PC-9 (cell line): ENCODE results near the gene KLC1. TPM values are rescaled to one million over a fixed set of nuclear protein-coding genes. Genes with fewer than 3 reads are reported as not detected.

Experiments
- BruUV-seq: library from RNA; stranded (reverse); fragments of 400-500 nt; replicated peaks from 2 replicates; lab custom pipeline; 2021; lab: Mats Ljungman, UMichigan
- CTCF ChIA-PET: fragments of 300-600 bp; sonication (Branson Sonifier 250); formaldehyde crosslinking; loops from one replicate; lab custom pipeline; 2022; ENCODE audit warnings: antibody characterized with exemption; lab: Charles Lee
- POLR2A ChIA-PET: fragments of 300-600 bp; sonication (Branson Sonifier 250); formaldehyde crosslinking; loops from one replicate; lab custom pipeline; 2022; ENCODE audit warnings: antibody characterized with exemption; ENCODE audit not compliant: unreplicated experiment; lab: Charles Lee
- DNase-seq, 2 experiments: peaks; one replicate each; pipeline versions ENCODE4 v3.0.0 to v3.0.0-alpha.2; 2015 to 2022; ENCODE audit warnings: mixed read lengths in 1 of 2
- H2AFZ ChIP-seq: fragments of 200-600 bp; sonication (generic); 2 replicates; pipeline ENCODE4 v1.8.1; 2017; ENCODE audit warnings: antibody characterized with exemption
- H3F3A ChIP-seq: fragments of 200-600 bp; sonication (generic); 2 replicates; pipeline ENCODE4 v1.8.1; 2017; ENCODE audit warnings: antibody characterized with exemption, mild to moderate bottlenecking, low read depth; ENCODE audit not compliant: insufficient read depth
- H3K27ac ChIP-seq: fragments of 200-600 bp; sonication (generic); 2 replicates; pipeline ENCODE4 v1.6.1; 2016; ENCODE audit warnings: mixed run types
- H3K27me3 ChIP-seq: fragments of 200-600 bp; sonication (generic); 2 replicates; pipeline ENCODE4 v1.6.1; 2016; ENCODE audit warnings: low read depth, mixed run types; ENCODE audit not compliant: insufficient read depth
- H3K36me3 ChIP-seq: fragments of 200-600 bp; sonication (generic); 2 replicates; pipeline ENCODE4 v1.6.1; 2016; ENCODE audit warnings: low read depth, mixed run types
- H3K4me1 ChIP-seq: fragments of 200-600 bp; sonication (generic); replicated peaks from 2 replicates; pipeline ENCODE4 v1.6.1; 2016; ENCODE audit warnings: mixed run types; ENCODE audit not compliant: insufficient read depth
- H3K4me2 ChIP-seq: fragments of 200-600 bp; sonication (generic); 2 replicates; pipeline ENCODE4 v1.6.1; 2017; ENCODE audit warnings: mixed run types
- H3K4me3 ChIP-seq: fragments of 200-600 bp; sonication (generic); 2 replicates; pipeline ENCODE4 v1.6.1; 2016; ENCODE audit warnings: mixed run types
- H3K79me2 ChIP-seq: fragments of 200-600 bp; sonication (generic); 2 replicates; pipeline ENCODE4 v1.6.1; 2017; ENCODE audit warnings: low read depth, mixed run types
- H3K9me2 ChIP-seq: fragments of 200-600 bp; sonication (generic); 2 replicates; pipeline ENCODE4 v1.8.1; 2017; ENCODE audit warnings: mild to moderate bottlenecking; ENCODE audit not compliant: insufficient read depth
- H3K9me3 ChIP-seq: fragments of 200-600 bp; sonication (generic); 2 replicates; pipeline ENCODE4 v1.8.1; 2016; ENCODE audit warnings: low read depth; ENCODE audit not compliant: insufficient read depth
- H4K20me1 ChIP-seq: fragments of 200-600 bp; sonication (generic); 2 replicates; pipeline ENCODE4 v1.8.1; 2017; ENCODE audit not compliant: insufficient read depth
- CTCF ChIP-seq: fragments of 200-600 bp; sonication (generic); conservative IDR thresholded peaks from 2 replicates; pipeline ENCODE4 v1.6.1; 2017; ENCODE audit warnings: mixed run types, antibody characterized with exemption, mild to moderate bottlenecking, moderate library complexity
- EZH2 ChIP-seq: fragments of 200-600 bp; sonication (generic); IDR thresholded peaks from 2 replicates; pipeline ENCODE4 v1.8.0; 2017; ENCODE audit warnings: antibody characterized with exemption, low read depth
- intact Hi-C: fragments of 100-400 bp; cut with micrococcal nuclease; formaldehyde crosslinking; loops from one replicate; pipeline ENCODE4 v1.10.0; 2022; ENCODE audit not compliant: unreplicated experiment
- total RNA-seq: library from RNA; stranded (reverse); gene quantifications from 2 replicates; pipeline ENCODE4 v1.2.3, GENCODE V29; 2021

Gene KLC1
- total RNA-seq, 1 experiment from 2014 or later, result 254 TPM

GRCh38 chr14:103646189-103646588 is 17.2 kb downstream of the KLC1 start:
- peaks cover 96% of the 10 kb centered on the region for H4K20me1 ChIP-seq
- H3K9me3 ChIP-seq, result no peaks in the 10 kb centered on the region
- no peak overlapping the region for H3K4me3 ChIP-seq
- POLR2A ChIA-PET, result no interaction called here
- CTCF ChIA-PET, result no interaction called here
- H3K9me2 ChIP-seq, result no peaks in the 10 kb centered on the region
- H2AFZ ChIP-seq, result no peak overlapping the region
- H3K36me3 ChIP-seq, result no peaks in the 10 kb centered on the region; the same call in 1 of the 2 replicates
- H3K27ac ChIP-seq, result no peak overlapping the region
- no peaks in the 10 kb centered on the region for H3K4me1 ChIP-seq
- TF ChIP-seq CTCF (no peak), EZH2 (no peak)
- no TSS peak for BruUV-seq
- no peak overlapping the region for H3K4me2 ChIP-seq
- intact Hi-C loops, result no loop called here
- no peaks in the 10 kb centered on the region for H3K27me3 ChIP-seq
- peaks cover 23% of the 10 kb centered on the region; the same call in 1 of the 2 replicates for H3F3A ChIP-seq
- no peak for DNase-seq
- peaks cover 99% of the 10 kb centered on the region for H3K79me2 ChIP-seq

DNA sequence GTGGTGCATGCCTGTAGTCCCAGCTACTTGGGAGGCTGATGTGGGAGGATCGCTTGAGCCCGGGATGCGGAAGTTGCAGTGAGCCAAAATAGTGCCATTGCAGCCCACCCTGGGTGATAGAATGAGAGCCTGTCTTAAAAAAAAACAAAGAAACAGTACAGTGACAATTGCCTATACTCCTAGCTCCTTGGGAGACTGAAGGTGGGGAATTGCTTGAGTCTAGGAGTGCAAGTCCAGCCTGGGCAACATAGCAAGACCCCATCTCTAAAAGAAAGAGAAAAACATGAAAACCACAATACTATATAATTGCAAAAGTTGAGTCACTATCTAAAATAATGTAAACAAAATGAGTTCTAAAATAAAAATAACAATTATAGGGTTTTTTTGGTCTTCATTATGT is 20.0 kb downstream of the KLC1 start:
- no peak overlapping the region for H3K27ac ChIP-seq
- ChIA-PET CTCF (no interaction called here), POLR2A (no interaction called here)
- no peak for DNase-seq
- H3K9me3 ChIP-seq, result no peaks in the 10 kb centered on the region
- no peaks in the 10 kb centered on the region for H3K27me3 ChIP-seq
- peaks cover 36% of the 10 kb centered on the region; the same call in 1 of the 2 replicates for H3F3A ChIP-seq
- TF ChIP-seq EZH2 (no peak), CTCF (no peak)
- H3K4me2 ChIP-seq, result no peak overlapping the region
- H4K20me1 ChIP-seq, result peaks cover 98% of the 10 kb centered on the region
- no peaks in the 10 kb centered on the region for H3K9me2 ChIP-seq
- peaks cover 99% of the 10 kb centered on the region for H3K79me2 ChIP-seq
- H3K4me3 ChIP-seq, result no peak overlapping the region
- no peaks in the 10 kb centered on the region for H3K4me1 ChIP-seq
- H2AFZ ChIP-seq, result no peak overlapping the region
- intact Hi-C loops, result no loop called here
- H3K36me3 ChIP-seq, result no peaks in the 10 kb centered on the region; the same call in 1 of the 2 replicates
- BruUV-seq, result no TSS peak

- Histone ChIP-seq H3K4me3 (no peak overlapping the region), H3F3A (peaks cover 43% of the 10 kb centered on the region; the same call in 1 of the 2 replicates), H3K4me1 (no peaks in the 10 kb centered on the region; the same call in 1 of the 2 replicates), H3K27me3 (no peaks in the 10 kb centered on the region), H3K79me2 (peaks cover 97% of the 10 kb centered on the region), H2AFZ (no peak overlapping the region), H3K27ac (no peak overlapping the region), H3K36me3 (peaks cover 9% of the 10 kb centered on the region), H3K9me2 (no peaks in the 10 kb centered on the region), H3K9me3 (no peaks in the 10 kb centered on the region), H4K20me1 (peaks cover 93% of the 10 kb centered on the region), H3K4me2 (no peak overlapping the region)
- no TSS peak for BruUV-seq
- DNase-seq, result no peak
- CTCF ChIA-PET, result no interaction called here
- intact Hi-C loops, result loop anchor here (10.0 kb wide), 1 partner anchor 145 kb away; no protein-coding TSS in a partner anchor
- TF ChIP-seq CTCF (no peak), EZH2 (no peak)
- POLR2A ChIA-PET, result no interaction called here
These were observed 21.2 kb downstream of the KLC1 start for GRCh38 chr14:103650213-103650612.
